KMS-11 (cell line): ENCODE results near the gene KCNH8.

Experiments
- H2AFZ ChIP-seq: fragments of 200-600 bp; sonication (generic); 2 replicates; pipeline ENCODE4 v1.6.1; 2016; ENCODE audit warnings: antibody characterized with exemption, mixed run types, low read depth
- H3K27ac ChIP-seq: fragments of 200-600 bp; sonication (generic); 2 replicates; pipeline ENCODE4 v1.6.1; 2016; ENCODE audit warnings: mild to moderate bottlenecking, mixed run types
- H3K27me3 ChIP-seq: fragments of 200-600 bp; sonication (generic); 2 replicates; pipeline ENCODE4 v1.6.1; 2017; ENCODE audit warnings: mild to moderate bottlenecking, low read depth, mixed run types, moderate library complexity; ENCODE audit not compliant: insufficient read depth
- H3K36me3 ChIP-seq: fragments of 200-600 bp; sonication (generic); 2 replicates; pipeline ENCODE4 v1.6.1; 2017; ENCODE audit warnings: mild to moderate bottlenecking, mixed run types; ENCODE audit not compliant: insufficient read depth
- H3K4me1 ChIP-seq: fragments of 200-600 bp; sonication (generic); 2 replicates; pipeline ENCODE4 v1.6.1; 2016; ENCODE audit warnings: mild to moderate bottlenecking, low read depth, mixed run types; ENCODE audit not compliant: poor library complexity, severe bottlenecking
- H3K4me2 ChIP-seq: fragments of 200-600 bp; sonication (generic); 2 replicates; pipeline ENCODE4 v1.7.0; 2016; ENCODE audit warnings: mild to moderate bottlenecking, mixed run types
- H3K4me3 ChIP-seq: fragments of 200-600 bp; sonication (generic); IDR thresholded peaks from 2 replicates; pipeline ENCODE4 v1.6.1; 2017; ENCODE audit warnings: low read depth, low read length, mixed read lengths; ENCODE audit not compliant: insufficient read depth
- H3K79me2 ChIP-seq: fragments of 200-600 bp; sonication (generic); 2 replicates; pipeline ENCODE4 v1.6.1; 2016; ENCODE audit warnings: low read depth, mixed run types; ENCODE audit not compliant: insufficient read depth
- H3K9ac ChIP-seq: fragments of 200-600 bp; sonication (generic); 2 replicates; pipeline ENCODE4 v1.6.1; 2016; ENCODE audit warnings: mild to moderate bottlenecking, mixed run types
- H4K20me1 ChIP-seq: fragments of 200-600 bp; sonication (generic); 2 replicates; pipeline ENCODE4 v1.6.1; 2016; ENCODE audit warnings: mild to moderate bottlenecking, mixed run types; ENCODE audit not compliant: insufficient read depth
- CTCF ChIP-seq: fragments of 200-600 bp; sonication (generic); conservative IDR thresholded peaks from 2 replicates; pipeline ENCODE4 v1.6.1; 2017; ENCODE audit warnings: low read depth, mild to moderate bottlenecking, antibody characterized with exemption, low read length, moderate library complexity, mixed read lengths

Gene KCNH8

GRCh38 chr3:19263606-19264005, 115.3 kb downstream of the KCNH8 start:
- Histone ChIP-seq H3K4me2 (no peak overlapping the region), H3K9ac (no peak overlapping the region), H3K27ac (no peak overlapping the region), H2AFZ (no peak overlapping the region), H3K27me3 (no peaks in the 10 kb centered on the region), H3K79me2 (no peaks in the 10 kb centered on the region), H3K4me3 (no peak overlapping the region), H3K36me3 (no peaks in the 10 kb centered on the region), H4K20me1 (no peaks in the 10 kb centered on the region), H3K4me1 (peaks cover 36% of the 10 kb centered on the region)
- TF ChIP-seq CTCF = no peak

GRCh38 chr3:19264424-19264823, 116.1 kb downstream of the KCNH8 start:
- H3K4me2 ChIP-seq = peak overlapping the region; percentile 16; the same call in 1 of the 2 replicates
- no peak overlapping the region for H3K27ac ChIP-seq
- no peak overlapping the region for H2AFZ ChIP-seq

GRCh38 chr3:19267040-19267439, 118.7 kb downstream of the KCNH8 start:
- Histone ChIP-seq H3K4me1 (peaks cover 51% of the 10 kb centered on the region), H3K27me3 (no peaks in the 10 kb centered on the region), H3K79me2 (no peaks in the 10 kb centered on the region), H3K4me2 (peak overlapping the region; percentile 29), H3K4me3 (no peak overlapping the region), H3K9ac (no peak overlapping the region), H3K36me3 (no peaks in the 10 kb centered on the region), H4K20me1 (no peaks in the 10 kb centered on the region), H3K27ac (no peak overlapping the region), H2AFZ (no peak overlapping the region)
- TF ChIP-seq CTCF = no peak

More at GRCh38 chr3:19264424-19264823, 116.1 kb downstream of the KCNH8 start:
- Histone ChIP-seq H3K36me3 (no peaks in the 10 kb centered on the region), H4K20me1 (no peaks in the 10 kb centered on the region), H3K79me2 (no peaks in the 10 kb centered on the region), H3K27me3 (no peaks in the 10 kb centered on the region), H3K4me3 (no peak overlapping the region), H3K9ac (no peak overlapping the region), H3K4me1 (peaks cover 36% of the 10 kb centered on the region)
- TF ChIP-seq CTCF = no peak

GRCh38 chr3:19270481-19270880, 122.2 kb downstream of the KCNH8 start:
- H3K27me3 ChIP-seq = no peaks in the 10 kb centered on the region
- H2AFZ ChIP-seq = no peak overlapping the region
- TF ChIP-seq CTCF = no peak
- H3K4me3 ChIP-seq = no peak overlapping the region
- no peaks in the 10 kb centered on the region for H3K36me3 ChIP-seq
- H4K20me1 ChIP-seq = no peaks in the 10 kb centered on the region
- H3K9ac ChIP-seq = no peak overlapping the region
- peaks cover 36% of the 10 kb centered on the region for H3K4me1 ChIP-seq
- no peak overlapping the region for H3K27ac ChIP-seq
- no peaks in the 10 kb centered on the region for H3K79me2 ChIP-seq
- H3K4me2 ChIP-seq = peak overlapping the region; percentile 25; the same call in 1 of the 2 replicates

- H3K4me2 ChIP-seq = no peak overlapping the region
- H3K9ac ChIP-seq = no peak overlapping the region
- peaks cover 25% of the 10 kb centered on the region for H3K4me1 ChIP-seq
- H3K4me3 ChIP-seq = no peak overlapping the region
- no peaks in the 10 kb centered on the region for H3K79me2 ChIP-seq
- no peaks in the 10 kb centered on the region for H3K36me3 ChIP-seq
- H3K27ac ChIP-seq = no peak overlapping the region
- no peaks in the 10 kb centered on the region for H3K27me3 ChIP-seq
- H4K20me1 ChIP-seq = no peaks in the 10 kb centered on the region
- no peak overlapping the region for H2AFZ ChIP-seq
- TF ChIP-seq CTCF = no peak
Measured at GRCh38 chr3:19272296-19272695, 124.0 kb downstream of the KCNH8 start.
